ENCODE data around the gene TMPRSS3. TPM values are rescaled to one million over a fixed set of nuclear protein-coding genes. Genes with fewer than 3 reads are reported as not detected.

TMPRSS3 gene
- total RNA-seq, 2 donors from 2014 or later = not detected

GRCh38 chr21:42379426-42380215, 16.2 kb downstream of the TMPRSS3 start:
- no peak overlapping the region for H3K9ac ChIP-seq (ENCODE audit: extremely low read depth, low read length, poor library complexity, severe bottlenecking)
- no peak overlapping the region for H3K4me3 Mint-ChIP-seq
- no peaks in the 10 kb centered on the region for H3K36me3 Mint-ChIP-seq (ENCODE audit: low read depth)
- H3K4me3 ChIP-seq (ENCODE audit: low read length) = no peak overlapping the region
- H3K4me1 Mint-ChIP-seq = peaks cover 4% of the 10 kb centered on the region
- H3K27ac Mint-ChIP-seq = no peak overlapping the region
- no peaks in the 10 kb centered on the region for H3K27me3 ChIP-seq (ENCODE audit: control insufficient read depth, insufficient read depth, low read length, poor library complexity, severe bottlenecking)
- no peaks in the 10 kb centered on the region for H3K36me3 ChIP-seq (ENCODE audit: control insufficient read depth, insufficient read depth, low read length)
- no peak for DNase-seq
- no peaks in the 10 kb centered on the region for H3K4me1 ChIP-seq (ENCODE audit: control insufficient read depth, insufficient read depth, low read length)
- no peak for TF ChIP-seq CTCF (conservative IDR thresholded peaks at IDR 0.05)
- H3K27me3 Mint-ChIP-seq (ENCODE audit: insufficient read depth) = peaks cover 6% of the 10 kb centered on the region
- no peaks in the 10 kb centered on the region for H3K9me3 ChIP-seq (ENCODE audit: control insufficient read depth, low read length)
- H3K27ac ChIP-seq (ENCODE audit: low read depth, low read length) = no peak overlapping the region
- WGBS, 2 experiments (ENCODE audit: insufficient coverage in 1 of 2, insufficient read length in 1 of 2) = 85 to 89% methylated on average over 14 to 17 of the region's 17 CpGs
- H3K9me3 Mint-ChIP-seq = peaks cover 10% of the 10 kb centered on the region

GRCh38 chr21:42378418-42378817, 17.4 kb downstream of the TMPRSS3 start:
- Mint-ChIP-seq H3K9me3 (peaks cover 10% of the 10 kb centered on the region), H3K4me1 (peaks cover 4% of the 10 kb centered on the region)
- no peak for DNase-seq

GRCh38 chr21:42377951-42378340, 17.9 kb downstream of the TMPRSS3 start:
- WGBS, 2 experiments (ENCODE audit: insufficient coverage in 1 of 2, insufficient read length in 1 of 2) = 97% methylated on average over 5 of the region's 5 CpGs; no CpG with 5 or more reads in 1 of the 2 experiments

More at GRCh38 chr21:42378418-42378817, 17.4 kb downstream of the TMPRSS3 start:
- no peak for TF ChIP-seq CTCF (conservative IDR thresholded peaks at IDR 0.05)
- peaks cover 6% of the 10 kb centered on the region for H3K27me3 Mint-ChIP-seq (ENCODE audit: insufficient read depth)
- Histone ChIP-seq H3K27ac (ENCODE audit: low read depth, low read length) (no peak overlapping the region), H3K4me1 (ENCODE audit: control insufficient read depth, insufficient read depth, low read length) (no peaks in the 10 kb centered on the region), H3K27me3 (ENCODE audit: control insufficient read depth, insufficient read depth, low read length, poor library complexity, severe bottlenecking) (no peaks in the 10 kb centered on the region), H3K9ac (ENCODE audit: extremely low read depth, low read length, poor library complexity, severe bottlenecking) (no peak overlapping the region), H3K4me3 (ENCODE audit: low read length) (no peak overlapping the region), H3K9me3 (ENCODE audit: control insufficient read depth, low read length) (no peaks in the 10 kb centered on the region), H3K36me3 (ENCODE audit: control insufficient read depth, insufficient read depth, low read length) (no peaks in the 10 kb centered on the region)
- H3K27ac Mint-ChIP-seq = no peak overlapping the region
- no peaks in the 10 kb centered on the region for H3K36me3 Mint-ChIP-seq (ENCODE audit: low read depth)
- 87 to 89% methylated on average over 7 to 8 of the region's 8 CpGs for WGBS, 2 experiments (ENCODE audit: insufficient coverage in 1 of 2, insufficient read length in 1 of 2)
- H3K4me3 Mint-ChIP-seq = no peak overlapping the region

More at GRCh38 chr21:42377951-42378340, 17.9 kb downstream of the TMPRSS3 start:
- Mint-ChIP-seq H3K4me1 (peaks cover 4% of the 10 kb centered on the region), H3K27ac (no peak overlapping the region), H3K9me3 (peaks cover 10% of the 10 kb centered on the region), H3K27me3 (ENCODE audit: insufficient read depth) (peaks cover 6% of the 10 kb centered on the region), H3K4me3 (no peak overlapping the region), H3K36me3 (ENCODE audit: low read depth) (no peaks in the 10 kb centered on the region)
- Histone ChIP-seq H3K27me3 (ENCODE audit: control insufficient read depth, insufficient read depth, low read length, poor library complexity, severe bottlenecking) (no peaks in the 10 kb centered on the region), H3K4me3 (ENCODE audit: low read length) (no peak overlapping the region), H3K9ac (ENCODE audit: extremely low read depth, low read length, poor library complexity, severe bottlenecking) (no peak overlapping the region), H3K9me3 (ENCODE audit: control insufficient read depth, low read length) (no peaks in the 10 kb centered on the region), H3K4me1 (ENCODE audit: control insufficient read depth, insufficient read depth, low read length) (no peaks in the 10 kb centered on the region), H3K36me3 (ENCODE audit: control insufficient read depth, insufficient read depth, low read length) (no peaks in the 10 kb centered on the region), H3K27ac (ENCODE audit: low read depth, low read length) (no peak overlapping the region)
- no peak for DNase-seq
- TF ChIP-seq CTCF (conservative IDR thresholded peaks at IDR 0.05) = no peak
